EH (cell line): Measurements from ENCODE around the gene MEGF6.
"Not testable (repeated sequence)": the region's sequence is repeated elsewhere in the genome, so short reads cannot be mapped to it uniquely, and the experiment has no call there.

Experiments
- DNase-seq: peaks from one replicate; pipeline ENCODE4 v3.0.0-alpha.2; 2015; ENCODE audit warnings: low read depth

The MEGF6 gene

DNA sequence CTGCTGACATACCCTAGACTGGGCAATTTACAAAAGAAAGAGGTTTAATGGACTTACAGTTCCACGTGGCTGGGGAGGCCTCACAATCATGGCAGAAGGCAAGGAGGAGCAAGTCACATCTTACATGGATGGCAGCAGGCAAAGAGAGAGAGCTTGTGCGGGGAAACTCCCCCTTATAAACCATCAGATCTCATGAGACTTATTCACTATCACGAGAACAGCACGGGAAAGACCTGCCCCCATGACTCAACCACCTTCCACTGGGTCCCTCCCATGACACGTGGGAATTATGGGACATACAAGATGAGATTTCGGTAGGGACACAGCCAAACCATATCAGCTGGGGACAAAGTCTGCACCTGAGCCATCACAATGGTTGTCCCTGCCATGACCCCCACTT lies 35.8 kb downstream of the MEGF6 start:
- not testable (repeated sequence) for DNase-seq

- no peak for DNase-seq
Observed at GRCh38 chr1:3573500-3573899, 37.8 kb downstream of the MEGF6 start.

DNA sequence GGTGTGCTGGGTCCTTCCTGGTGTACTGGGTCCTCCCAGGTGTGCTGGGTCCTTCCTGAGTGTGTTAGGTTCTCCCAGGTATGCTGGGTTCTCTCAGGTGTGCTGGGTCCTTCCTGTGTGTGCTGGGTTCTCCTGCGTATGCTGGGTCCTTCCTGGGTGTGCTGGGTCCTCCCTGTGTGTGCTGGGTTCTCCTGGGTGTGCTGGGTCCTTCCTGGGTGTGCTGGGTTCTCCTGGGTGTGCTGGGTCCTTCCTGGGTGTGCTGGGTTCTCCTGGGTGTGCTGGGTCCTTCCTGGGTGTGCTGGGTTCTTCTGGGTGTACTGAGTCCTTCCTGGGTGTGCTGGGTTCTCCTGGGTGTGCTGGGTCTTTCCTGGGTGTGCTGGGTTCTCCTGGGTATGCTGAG lies 38.7 kb downstream of the MEGF6 start:
- DNase-seq = not testable (repeated sequence)

- no peak for DNase-seq
Observed at GRCh38 chr1:3571263-3571662, 40.0 kb downstream of the MEGF6 start.

DNA sequence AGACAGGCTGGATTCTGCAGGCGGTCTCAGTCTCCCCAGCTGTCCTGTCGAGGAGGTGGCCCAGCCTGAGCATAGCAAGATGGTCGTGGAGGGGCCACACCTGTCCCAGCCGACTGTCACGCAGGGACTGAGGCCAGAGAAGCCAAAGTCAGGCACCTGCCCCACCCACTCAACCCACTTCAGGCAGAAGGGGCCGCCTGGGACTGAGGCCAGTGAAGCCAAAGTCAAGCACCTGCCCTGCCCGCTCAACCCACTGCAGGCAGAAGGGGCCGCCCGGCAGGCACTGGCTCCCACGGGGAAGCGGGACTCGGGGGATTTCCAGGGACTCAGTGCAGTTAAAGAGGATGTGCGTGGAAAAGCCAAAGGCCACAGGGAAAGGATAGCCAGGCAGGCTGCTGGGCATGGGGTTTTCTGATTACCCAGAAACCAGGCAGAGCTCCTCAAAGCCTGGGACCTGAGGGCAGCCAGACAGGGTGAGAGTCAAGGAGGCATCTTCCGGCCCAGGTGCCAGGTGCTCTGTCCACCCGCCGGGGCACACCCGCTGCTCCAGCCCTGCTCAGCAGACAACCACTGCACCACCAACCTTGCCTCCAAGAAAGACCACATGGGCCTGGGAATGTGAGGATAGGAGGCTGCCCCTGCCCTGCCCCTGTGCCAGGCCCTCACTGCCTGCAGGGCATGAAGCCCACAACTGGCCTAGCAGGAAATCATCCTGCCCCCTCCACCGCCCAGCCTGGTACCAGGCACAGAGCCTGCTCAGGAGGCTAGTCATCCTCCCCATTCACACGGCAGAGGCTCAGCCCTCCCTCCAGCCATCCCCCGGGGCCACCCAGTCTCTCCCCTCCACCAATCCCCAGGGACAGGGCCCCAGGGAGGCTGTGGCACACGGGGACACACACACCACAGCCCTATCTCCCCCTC lies 41.0 kb downstream of the MEGF6 start:
- no peak for DNase-seq

GRCh38 chr1:3569436-3569835 lies 41.9 kb downstream of the MEGF6 start:
- no peak for DNase-seq

GRCh38 chr1:3568815-3569435 lies 42.4 kb downstream of the MEGF6 start:
- DNase-seq = no peak

DNA sequence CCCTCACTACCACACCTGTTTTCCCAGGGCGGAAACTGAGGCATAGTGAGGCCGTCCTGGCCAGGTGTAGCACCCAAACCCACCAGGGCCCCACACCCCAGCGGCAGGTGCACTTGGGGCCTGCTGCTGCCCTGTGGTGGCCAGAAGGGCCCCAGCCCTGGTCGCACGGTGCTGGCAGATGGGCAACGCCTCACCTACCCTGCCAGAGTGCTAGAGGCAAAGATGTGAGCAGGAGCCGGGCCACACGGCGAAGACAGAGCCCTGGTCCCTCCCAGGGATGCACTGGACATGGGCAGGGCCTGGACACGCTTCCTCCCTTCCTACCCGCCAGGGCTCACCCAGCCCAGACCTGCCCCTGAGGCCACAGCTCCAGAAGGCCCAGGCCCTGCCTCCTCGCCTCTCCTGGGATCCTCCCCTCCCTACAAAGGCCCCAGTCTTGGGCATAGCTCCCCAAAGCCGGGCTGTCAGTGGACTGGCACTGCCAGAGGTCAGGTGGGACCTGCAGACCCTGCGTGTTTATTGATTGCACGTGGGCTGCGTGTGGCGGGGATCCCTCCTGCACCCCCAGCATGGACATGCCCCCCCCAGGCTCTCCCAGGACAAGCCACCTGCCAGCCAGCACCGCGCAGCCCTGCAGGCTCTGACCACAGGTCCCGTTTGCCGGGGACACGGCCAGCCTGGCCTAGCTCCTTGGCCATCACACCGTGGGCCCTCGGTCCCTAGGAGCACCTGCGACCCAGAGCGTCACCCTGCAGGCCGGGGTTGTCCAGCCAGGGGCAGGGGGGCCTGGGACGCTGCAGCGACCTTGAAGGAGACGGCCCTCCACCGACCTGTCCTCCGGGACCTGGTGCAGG lies 44.1 kb downstream of the MEGF6 start:
- no peak for DNase-seq

DNA sequence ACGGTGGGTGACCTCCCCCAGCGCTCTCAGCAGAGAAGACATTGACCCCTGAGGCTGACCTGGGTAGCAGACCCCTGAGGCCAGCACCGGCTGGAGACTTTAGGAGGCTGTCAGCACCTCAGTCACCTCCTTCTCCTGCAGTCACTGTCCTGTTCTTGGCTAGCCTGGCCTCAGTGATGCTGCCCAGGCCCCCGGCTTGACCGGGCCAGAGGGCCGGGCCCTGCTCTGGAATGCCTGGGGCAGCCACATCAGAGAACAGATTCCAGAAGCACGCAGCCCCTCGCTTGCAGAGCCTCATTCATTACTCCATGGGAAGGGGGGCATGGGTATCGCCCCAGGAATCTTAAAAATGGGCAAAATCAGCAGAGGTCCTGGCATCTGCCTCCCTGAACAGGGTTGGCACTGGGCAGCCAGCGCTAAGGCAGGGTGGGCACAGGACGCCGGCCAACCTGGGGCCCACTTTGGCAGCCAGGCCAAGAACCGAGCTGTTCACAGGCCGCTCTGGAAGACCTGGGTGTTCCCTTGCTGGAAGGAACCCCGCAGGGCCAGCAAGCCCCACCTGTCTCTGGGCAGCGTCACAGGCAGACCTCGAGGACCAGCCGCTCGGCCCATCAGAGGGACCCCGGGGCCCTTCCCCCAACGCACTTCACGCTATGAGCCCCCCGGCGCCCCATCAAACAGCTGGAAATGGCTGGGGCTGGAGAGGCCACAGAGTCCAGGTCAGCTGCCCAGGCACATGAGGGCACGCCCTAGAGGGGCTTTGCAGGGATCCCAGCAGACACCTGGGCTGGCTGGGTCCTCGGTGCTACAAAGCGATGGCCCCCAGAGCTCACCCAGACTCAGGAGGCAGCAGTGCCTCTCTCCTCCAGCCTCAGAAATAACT lies 45.1 kb downstream of the MEGF6 start:
- DNase-seq = no peak

DNA sequence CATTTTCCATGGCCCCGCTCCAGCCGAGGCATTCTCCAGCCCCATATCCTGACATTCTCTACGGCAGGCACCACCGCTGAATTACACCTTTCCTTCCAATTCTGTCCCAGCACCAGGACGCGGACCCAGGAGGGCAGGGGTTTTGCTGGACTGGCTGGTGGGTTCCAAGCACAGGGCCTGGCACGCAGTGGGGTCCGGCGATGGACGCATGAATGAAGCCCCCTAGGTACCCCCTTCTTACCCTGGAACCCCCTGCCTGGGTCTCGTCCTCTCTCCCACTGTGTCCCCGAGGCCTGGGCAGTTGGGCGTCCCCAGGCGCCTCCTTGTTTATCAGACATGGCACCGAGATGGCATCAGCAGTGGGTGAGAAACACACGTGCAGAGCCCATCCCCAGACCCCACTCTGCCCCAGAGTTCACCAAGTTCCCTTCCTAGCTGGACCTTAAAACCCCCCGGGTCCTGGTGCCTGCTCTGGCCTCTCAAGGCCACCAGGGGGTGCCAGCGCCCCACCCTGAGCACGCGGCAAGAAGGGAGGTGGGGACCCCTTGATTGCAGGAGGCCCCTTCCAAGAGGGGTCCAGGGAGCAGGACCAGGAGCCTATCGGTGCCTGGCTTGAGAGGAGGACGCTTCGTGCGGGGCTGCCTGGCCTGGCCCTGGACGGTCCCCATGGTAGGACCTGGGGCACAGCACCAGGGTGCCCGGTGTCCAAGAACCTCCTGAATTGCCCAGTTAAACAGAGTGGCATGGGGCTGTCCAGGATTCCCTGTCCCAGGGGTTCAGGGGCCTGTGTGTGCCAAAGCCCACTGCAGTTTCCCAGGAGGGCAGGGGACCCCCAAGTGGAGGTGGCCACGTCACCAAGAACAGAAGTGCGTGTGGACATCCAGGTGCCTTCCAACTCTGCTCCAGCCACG lies 46.1 kb downstream of the MEGF6 start:
- peak; percentile 42 for DNase-seq

GRCh38 chr1:3563610-3564009 lies 47.7 kb downstream of the MEGF6 start:
- no peak for DNase-seq

- no peak for DNase-seq
Observed at GRCh38 chr1:3563125-3563524, 48.2 kb downstream of the MEGF6 start.

DNA sequence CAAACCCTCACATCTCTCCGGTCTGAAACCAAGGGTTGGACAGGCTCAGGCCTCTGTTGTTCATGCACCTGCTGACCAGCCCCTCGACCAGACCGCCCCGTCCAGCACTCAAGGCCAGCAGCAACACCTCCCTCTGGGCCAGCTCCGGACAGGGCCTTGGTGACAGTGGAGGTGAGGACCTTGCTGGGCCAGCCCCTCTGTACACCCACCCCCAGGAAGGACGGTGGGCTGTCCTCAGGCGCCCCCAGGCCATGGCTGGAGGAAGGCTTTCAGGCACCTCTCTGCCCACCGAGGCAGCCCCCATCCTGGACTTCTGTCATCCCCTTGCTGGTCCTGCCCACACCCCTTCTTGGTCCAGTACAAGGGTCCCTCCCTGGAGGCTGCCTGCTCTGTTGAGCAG lies 48.6 kb downstream of the MEGF6 start:
- no peak for DNase-seq

DNA sequence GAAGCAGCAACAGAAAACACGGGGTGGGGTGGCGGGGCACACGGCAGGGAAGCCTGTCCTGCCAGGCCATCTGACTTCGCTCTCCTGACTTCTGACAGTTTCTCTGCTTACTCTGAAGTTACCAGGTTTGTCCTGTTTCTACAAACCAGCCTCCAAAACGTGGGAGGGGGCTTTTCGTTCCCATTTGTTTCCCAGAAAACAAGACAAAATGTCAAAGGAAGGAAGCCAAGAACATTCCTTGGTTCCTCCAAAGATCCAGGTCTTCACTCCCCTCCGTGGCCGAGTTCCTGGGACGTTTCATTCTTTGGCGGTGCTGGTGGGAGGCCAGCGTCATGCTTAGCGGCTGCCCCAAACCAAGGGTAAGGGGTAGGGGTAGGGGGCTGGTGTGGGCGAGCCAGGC lies 49.6 kb downstream of the MEGF6 start:
- DNase-seq = no peak

DNA sequence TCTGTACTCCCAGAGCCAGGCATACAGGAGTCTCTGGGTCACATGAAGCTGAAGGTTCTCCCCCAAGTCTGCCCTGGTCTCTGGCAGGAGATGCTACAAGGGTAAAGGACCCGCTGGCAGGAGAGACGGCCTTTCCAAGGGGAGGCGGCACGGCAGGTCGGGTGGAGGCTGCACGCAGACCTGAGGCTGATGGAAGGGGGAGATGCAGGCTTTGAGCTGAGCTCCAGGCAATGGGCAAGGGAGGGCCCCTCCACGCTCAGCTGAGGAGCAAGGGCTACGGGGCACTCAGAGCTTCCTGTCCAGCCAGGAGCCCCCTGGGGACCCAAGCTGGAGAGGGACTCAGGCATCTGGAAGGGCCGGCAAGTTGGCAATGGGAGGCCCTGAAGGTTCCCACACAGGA lies 50.3 kb downstream of the MEGF6 start:
- no peak for DNase-seq

DNA sequence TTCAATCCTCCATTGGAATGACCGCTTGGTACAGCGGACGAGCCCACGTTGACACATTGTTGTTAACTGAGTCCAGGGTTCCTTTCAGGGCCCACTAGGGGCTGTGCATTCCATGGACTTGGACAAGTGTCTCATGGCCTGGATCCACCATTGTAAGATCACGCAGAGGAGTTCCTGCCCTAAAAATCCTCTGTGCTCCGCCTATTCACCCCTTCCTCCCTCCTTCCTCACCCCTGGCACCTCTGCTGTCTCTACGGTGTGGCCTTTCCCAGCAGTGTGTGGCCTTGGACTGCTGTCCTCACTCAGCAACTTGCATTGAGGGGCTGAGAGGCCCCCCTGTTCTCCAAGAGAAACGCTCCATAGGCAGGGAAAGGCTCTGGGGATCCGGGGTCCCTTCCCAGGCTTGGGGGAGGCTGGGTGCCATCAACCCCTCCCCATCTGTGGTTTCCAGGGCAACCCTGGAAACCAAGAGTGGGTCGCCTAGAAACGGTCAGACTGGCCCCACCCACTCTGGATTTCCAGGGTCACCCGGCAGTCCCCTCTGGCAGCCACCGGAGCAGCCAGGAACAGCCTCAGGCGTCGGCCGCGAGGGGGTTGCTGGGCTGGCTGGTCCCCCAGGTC lies 50.9 kb downstream of the MEGF6 start:
- DNase-seq = no peak

DNA sequence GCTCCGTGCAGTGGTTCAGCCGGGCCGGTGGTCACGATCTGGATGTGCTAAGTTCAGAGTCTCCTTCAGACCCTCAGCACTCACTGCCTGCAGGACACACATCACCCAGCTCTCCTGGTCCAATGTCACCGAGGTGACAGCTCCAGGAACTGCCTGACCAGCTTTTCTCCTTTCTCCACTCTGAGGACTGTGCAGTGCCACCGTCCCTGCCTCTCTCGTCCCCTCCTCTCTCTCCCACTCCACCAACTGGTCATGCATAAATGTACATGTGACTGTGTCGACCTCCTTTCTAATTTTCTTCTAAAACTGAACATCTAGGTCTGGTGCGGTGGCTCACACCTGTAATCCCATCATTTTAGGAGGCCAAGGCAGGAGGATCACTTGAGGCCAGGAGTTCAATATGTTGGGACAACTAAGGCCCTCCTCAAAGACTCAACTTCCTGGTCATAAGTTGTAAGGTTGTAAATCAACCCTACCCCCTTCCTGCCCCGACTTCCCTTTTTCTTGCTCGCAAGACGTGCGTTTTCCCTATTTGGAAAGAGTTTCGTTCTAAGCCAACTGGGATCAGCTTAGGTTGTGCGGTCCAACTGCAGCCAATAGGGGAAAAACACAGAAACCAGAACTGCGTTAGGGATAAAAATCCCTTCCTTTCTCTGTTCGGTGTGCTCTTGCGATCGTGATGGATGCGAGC lies 53.1 kb downstream of the MEGF6 start:
- no peak for DNase-seq

GRCh38 chr1:3557366-3557765 lies 53.9 kb downstream of the MEGF6 start:
- no peak for DNase-seq

DNA sequence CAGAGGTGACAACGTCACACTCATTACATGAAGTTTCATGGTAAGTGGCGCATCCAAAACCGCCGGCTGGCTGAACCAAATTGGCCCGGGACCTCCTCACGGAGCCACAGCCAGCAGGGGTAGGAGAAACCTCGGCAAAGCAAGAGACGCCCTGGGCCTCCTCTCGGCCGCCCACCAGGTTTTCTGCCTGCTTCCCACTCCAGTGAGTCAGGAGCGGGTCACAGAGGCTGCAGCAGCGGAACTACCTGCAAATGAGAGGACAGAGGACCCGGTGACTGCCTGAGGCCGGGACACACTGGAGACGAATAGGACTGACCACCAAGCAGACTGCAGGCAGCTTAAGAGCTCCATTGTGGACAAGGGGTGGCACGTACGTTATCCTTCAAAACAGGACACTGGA lies 55.0 kb downstream of the MEGF6 start:
- DNase-seq = no peak
